Measurements from ENCODE around the gene VWF.

Gene VWF

DNA sequence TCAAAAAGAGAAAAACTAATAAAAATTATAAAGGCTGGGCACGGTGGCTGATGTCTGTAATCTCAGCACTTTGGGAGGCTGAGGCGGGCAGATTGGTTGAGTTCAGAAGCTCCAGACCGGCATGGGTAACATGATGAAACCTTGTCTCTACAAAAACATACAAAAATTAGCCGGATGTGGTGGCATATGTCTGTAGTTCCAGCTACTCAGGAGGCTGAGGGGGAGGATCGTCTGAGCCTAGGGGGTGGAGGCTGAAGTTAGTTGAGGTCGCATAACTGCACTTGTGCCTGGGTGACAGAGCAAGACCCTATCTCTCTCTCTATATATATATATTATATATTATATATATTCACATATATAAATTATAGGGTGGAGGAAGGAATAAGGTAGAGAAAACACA lies 146.9 kb downstream of the VWF start:
- no peak for DNase-seq (ENCODE audit: low spot score)

- DNase-seq (ENCODE audit: low spot score) = no peak
Observed at GRCh38 chr12:5976711-5977110, 147.8 kb downstream of the VWF start.

- no peak for DNase-seq (ENCODE audit: low spot score)
Observed at GRCh38 chr12:5976196-5976595, 148.3 kb downstream of the VWF start.

GRCh38 chr12:5973461-5974115 lies 150.9 kb downstream of the VWF start:
- peak; percentile 20 for DNase-seq (ENCODE audit: low spot score)

GRCh38 chr12:5972387-5972786 lies 152.1 kb downstream of the VWF start:
- peak; percentile 43 for DNase-seq (ENCODE audit: low spot score)

DNA sequence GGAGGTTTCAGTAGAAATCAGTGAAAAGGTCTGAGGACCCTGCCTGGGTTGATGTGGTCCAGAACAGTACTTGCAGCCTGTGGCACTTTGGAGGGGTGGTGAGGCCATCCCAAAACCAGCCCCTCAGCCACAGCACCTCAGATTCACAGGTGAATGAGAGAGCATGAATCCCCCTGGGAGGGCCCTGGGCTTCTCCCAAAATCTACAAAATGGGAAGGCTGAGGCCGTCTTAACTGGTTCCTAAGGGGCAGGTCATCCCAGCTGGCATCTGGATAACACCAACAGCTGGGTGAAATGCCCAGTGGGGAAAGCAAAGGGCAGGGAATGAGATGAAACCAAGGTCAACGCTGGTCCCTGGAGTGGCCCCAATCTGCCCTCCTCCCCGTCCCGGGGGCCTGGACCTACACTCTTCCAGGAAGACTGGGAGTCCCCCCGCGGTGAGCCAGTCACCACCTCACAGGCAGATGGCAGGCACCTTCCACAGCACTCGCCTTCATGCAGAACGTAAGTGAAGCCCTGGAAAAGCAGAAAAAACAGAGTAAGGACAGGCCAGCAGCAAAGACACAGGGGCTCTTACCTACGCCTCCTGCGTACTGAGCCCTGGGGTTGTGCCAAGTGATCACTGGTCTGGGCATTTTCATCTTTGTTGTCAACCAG lies 153.1 kb downstream of the VWF start:
- DNase-seq (ENCODE audit: low spot score) = peak; percentile 42

- DNase-seq (ENCODE audit: low spot score) = peak; percentile 49
Observed at GRCh38 chr12:5969974-5970690, 154.3 kb downstream of the VWF start.

- DNase-seq (ENCODE audit: low spot score) = peak; percentile 50
Observed at GRCh38 chr12:5969156-5969973, 155.1 kb downstream of the VWF start.

- peak; percentile 43 for DNase-seq (ENCODE audit: low spot score)
Observed at GRCh38 chr12:5967645-5968415, 156.6 kb downstream of the VWF start.

DNA sequence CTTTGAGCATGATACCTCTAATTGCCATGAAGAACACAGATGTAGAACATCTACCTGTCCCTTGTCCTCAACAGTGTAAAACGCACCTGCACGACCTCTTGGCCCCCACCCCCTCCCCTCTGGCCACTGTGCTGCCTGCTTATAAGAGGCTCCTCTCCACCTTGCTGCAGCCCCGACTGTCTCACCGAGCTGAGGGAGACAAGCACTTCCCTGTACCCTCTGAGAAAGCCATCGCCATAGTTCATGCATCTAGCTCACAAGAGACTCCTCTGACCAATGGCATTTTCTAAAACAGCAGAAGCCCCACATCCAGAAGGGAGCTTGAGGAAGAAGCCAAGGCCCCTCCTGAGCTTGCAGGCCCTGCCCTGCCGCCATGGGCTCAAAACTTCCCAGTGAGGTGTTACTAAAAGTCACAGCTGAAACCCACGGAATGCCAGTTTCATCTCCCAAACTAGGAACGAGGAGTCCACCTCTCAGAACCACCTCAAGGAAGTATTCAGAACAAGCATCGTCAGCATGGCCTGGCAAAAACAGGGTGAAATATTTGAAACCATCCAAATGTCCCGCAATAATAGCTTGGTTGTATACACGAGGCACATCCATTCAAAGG lies 157.9 kb downstream of the VWF start:
- DNase-seq (ENCODE audit: low spot score) = peak; percentile 42

- peak; percentile 83 for DNase-seq (ENCODE audit: low spot score)
Observed at GRCh38 chr12:5965950-5966383, 158.5 kb downstream of the VWF start.

DNA sequence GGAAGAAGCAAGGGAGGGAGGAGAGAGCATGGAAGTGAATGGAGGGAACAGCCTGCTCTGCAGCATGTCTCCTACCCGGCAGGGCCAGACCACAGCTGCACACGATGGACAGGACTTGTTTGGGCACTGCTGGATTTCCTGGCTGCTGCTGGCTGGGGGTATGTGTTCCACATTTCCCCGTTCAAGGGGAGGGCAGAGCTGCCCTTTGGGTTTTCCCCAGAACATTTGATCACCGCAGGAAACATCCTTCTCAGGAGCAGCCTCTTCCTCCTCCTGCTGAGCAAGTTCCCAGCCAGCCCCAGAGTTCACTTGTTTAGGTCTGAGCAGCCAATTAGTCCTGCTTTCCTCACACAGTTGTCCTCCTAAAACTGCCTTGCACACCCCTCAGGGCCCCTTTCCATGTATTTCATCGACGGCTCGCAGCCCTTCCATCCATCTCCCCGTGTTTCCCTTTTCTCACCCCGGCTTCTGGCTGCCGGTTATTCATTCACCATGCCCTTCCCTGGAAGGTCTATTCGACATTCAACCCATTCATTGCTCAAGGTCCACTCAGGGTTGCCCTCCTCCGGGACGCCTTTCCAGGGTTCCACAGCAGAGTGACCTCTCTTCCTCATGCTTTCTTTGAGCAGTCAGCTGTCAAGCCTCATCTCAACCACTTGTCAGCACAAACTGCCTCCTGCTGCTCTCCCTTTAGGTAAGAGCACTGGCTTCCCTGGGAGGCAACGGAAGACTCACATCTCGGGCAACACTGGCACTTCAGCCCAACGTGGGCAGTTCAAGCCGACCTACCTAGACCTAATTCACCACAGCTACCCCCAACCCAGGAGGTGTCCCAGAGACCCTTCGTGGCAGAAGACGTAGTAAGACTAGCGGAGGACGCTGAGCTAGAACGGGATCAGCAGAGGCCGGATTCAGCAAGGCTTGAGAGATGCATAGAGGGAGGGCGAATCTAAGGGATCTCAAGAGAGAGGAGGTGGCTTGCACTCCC lies 159.3 kb downstream of the VWF start:
- DNase-seq (ENCODE audit: low spot score) = peak; percentile 57

GRCh38 chr12:5963515-5963914 lies 161.0 kb downstream of the VWF start:
- DNase-seq (ENCODE audit: low spot score) = peak; percentile 30

GRCh38 chr12:5960783-5961182 lies 163.7 kb downstream of the VWF start:
- no peak for DNase-seq (ENCODE audit: low spot score)

GRCh38 chr12:5956987-5957386 lies 167.5 kb downstream of the VWF start:
- DNase-seq (ENCODE audit: low spot score) = no peak

- DNase-seq (ENCODE audit: low spot score) = no peak
Observed at GRCh38 chr12:5954661-5955060, 169.8 kb downstream of the VWF start.

DNA sequence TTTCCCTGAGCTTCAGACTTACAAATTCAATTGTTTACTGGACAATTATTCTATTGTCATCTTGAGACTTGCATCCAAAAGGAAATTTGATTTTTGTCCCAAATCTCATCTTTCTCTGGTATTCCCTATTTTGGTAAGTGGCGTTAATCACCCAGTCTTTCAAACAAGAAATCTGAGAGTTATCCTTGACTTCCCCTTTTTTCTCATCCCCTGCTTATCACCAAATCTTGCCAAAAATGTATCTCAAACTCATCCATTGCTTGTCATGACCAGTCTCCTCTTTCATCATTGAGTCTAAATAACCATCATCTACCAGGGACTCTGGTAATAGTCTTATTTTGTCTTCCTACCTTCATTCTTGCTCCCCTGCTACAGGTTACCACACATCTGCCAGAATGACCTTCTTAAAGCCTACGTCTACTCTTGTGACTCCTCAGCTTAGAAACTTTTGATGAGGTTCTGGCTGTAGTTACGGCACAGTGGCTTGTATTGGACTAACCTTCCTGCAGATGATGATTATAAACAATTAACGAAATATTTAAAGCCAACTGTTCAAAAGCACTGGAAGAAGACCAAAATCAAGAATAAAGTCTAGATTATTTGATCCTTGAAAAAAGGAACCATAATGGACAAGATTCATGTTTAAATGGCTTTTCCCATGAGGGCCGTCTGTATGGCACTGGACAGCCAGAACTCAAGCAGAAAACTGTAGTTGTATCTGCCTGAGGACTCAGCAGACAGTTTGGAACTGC lies 170.5 kb downstream of the VWF start:
- DNase-seq (ENCODE audit: low spot score) = no peak

DNA sequence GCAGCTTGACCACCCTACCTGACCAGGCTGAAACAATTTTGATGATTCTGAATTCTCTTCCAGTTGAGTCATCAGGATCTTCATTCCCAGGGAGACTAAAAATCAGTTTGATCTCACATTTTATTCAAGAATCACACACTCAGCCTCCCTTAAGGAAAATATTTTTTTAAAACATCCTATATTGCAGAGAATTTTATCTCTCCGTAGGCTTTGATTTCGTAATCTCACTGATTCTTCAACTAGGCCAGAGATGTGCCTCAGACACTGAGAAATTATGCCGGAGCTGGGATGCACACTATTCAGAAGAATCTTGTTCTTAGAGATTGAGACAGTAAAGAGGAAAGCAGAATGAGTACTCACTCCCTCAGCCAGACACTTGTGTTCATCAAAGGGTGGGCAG lies 172.4 kb downstream of the VWF start:
- no peak for DNase-seq (ENCODE audit: low spot score)

DNA sequence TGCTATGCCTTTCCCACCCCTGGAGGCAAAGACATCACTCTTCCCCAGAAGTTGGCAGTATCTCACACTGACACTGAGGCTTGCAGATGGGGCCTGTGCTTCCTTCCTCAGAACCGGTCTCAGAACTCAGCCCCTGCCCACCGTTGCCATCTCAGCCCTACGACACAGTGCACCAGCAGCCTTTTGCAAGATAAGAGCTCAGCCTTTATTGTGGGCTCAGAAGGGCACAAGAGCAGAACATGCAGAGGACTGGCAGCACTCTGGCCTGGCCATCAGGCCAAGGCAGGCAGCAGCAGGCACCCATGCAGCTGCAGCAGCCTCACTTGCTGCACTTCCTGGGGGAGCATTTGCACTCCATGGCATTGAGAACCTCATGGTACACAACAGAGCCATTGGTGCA lies 175.8 kb downstream of the VWF start:
- peak; percentile 46 for DNase-seq (ENCODE audit: low spot score)
